Stomach (tissue), 9 donors: ENCODE measurements around the gene MCOLN3. TPM values are rescaled to one million over a fixed set of nuclear protein-coding genes. Genes with fewer than 3 reads are reported as not detected.

ENCODE experiments used
- DNase-seq, 2 donors: peaks; one replicate each; pipeline versions ENCODE4 v3.0.0 to v3.0.0-alpha.2; 2013 to 2019
- H3K27ac ChIP-seq, 5 donors: fragments of 200-600 bp in 4 of 5; sonication (generic) in 4 of 5; one replicate each; pipeline ENCODE4 v1.5.1; 2013 to 2019; ENCODE audit warnings: mild to moderate bottlenecking in 1 of 5, moderate library complexity in 1 of 5
- H3K27me3 ChIP-seq, 3 donors: fragments of 200-600 bp; sonication (generic); one replicate each; pipeline ENCODE4 v1.5.1; 2017 to 2019; ENCODE audit warnings: mixed run types in 1 of 3
- H3K36me3 ChIP-seq, 4 donors: fragments of 200-600 bp; sonication (generic); 1 replicate in 3 of 4; 2 replicates in 1 of 4; pipeline ENCODE4 v1.5.1; 2016 to 2019
- H3K4me1 ChIP-seq, 4 donors: fragments of 200-600 bp; sonication (generic); one replicate each; pipeline ENCODE4 v1.5.1; 2016 to 2019
- H3K4me3 ChIP-seq, 4 donors: fragments of 200-600 bp; sonication (generic) in 3 of 4; one replicate each; pipeline ENCODE4 v1.5.1; 2016 to 2019; ENCODE audit warnings: mild to moderate bottlenecking in 1 of 4
- H3K9me3 ChIP-seq, 4 donors: fragments of 200-600 bp; sonication (generic); one replicate each; pipeline ENCODE4 v1.5.1; 2016 to 2019
- EP300 ChIP-seq: sonication (generic); formaldehyde crosslinking; IDR thresholded peaks from one replicate; pipeline ENCODE4 v1.6.1; 2017; ENCODE audit warnings: antibody characterized with exemption
- POLR2A ChIP-seq, 4 donors: fragments of 450-650 bp; IDR thresholded peaks; one replicate each; pipeline ENCODE4 v1.6.1; 2016; ENCODE audit warnings: antibody characterized with exemption in 4 of 4, control low read depth in 2 of 4, mild to moderate bottlenecking in 1 of 4, moderate library complexity in 1 of 4
- POLR2AphosphoS5 ChIP-seq, 3 donors: sonication (generic); formaldehyde crosslinking; IDR thresholded peaks; one replicate each; pipeline ENCODE4 v1.6.1; 2016; ENCODE audit warnings: antibody characterized with exemption in 3 of 3
- WGBS, 5 donors: extraction: QIAGEN DNeasy Blood & Tissue Kit in 3 of 5; methylation state at CpG; one replicate each; pipeline versions ENCODE4 v1.1.5 to v1.1.7; 2013 to 2018; 5-methylcytosine and 5-hydroxymethylcytosine counted together
- intact Hi-C: fragments of 100-400 bp; cut with DNase I; formaldehyde crosslinking; loops from one replicate; pipeline ENCODE4 v1.15.1; 2023; ENCODE audit warnings: low total_unique reads
- polyA plus RNA-seq, 3 donors: library from polyadenylated mRNA; stranded (reverse); fragments of 200-250 nt; gene quantifications; one replicate each; pipeline ENCODE4 v1.2.3, GENCODE V29; 2013
- total RNA-seq, 5 donors: library from RNA; depleted of rRNA; stranded (reverse); fragments of >200 nt; gene quantifications; one replicate each; pipeline versions ENCODE4 v1.1.0 to v1.2.3, GENCODE V29; 2014 to 2016
- TF ChIP-seq, protein P1 (sequence below), 7 experiments: fragments of 450-650 bp in 4 of 7; fragments of 200-600 bp in 3 of 7; sonication (generic) in 3 of 7; IDR thresholded peaks; one replicate each; pipeline ENCODE4 v1.5.1; 2016 to 2019; ENCODE audit warnings: antibody characterized with exemption in 7 of 7, control low read depth in 2 of 7, mild to moderate bottlenecking in 1 of 7
- donor health status: healthy with polysubstance abuse.
- donor health status: Bipolar disorder and iron deficiency.
- donor health status: healthy.

Gene MCOLN3
- total and polyA plus RNA-seq, 8 donors: 0.89 to 7.3 (median 1.4) TPM; not detected in 2

DNA sequence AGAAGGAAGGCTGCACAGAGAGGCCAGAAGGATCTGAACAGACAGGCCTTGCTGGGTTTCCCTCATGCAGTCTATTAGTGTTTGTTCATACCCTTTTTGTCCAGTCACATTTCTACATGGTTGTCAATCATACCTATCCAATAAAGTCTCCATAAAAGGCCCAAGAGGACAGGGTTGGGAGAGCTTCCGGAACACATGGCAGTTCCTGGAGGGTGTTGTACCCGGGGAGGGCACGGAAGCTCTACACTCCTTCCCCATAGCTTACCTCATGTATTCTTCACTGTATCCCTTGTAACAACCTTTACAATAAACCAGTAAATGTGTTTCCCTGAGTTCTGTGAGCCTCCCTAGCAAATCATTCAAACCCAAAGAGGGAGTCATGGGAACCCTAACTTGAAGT lies 79.4 kb downstream of the MCOLN3 start:
- Histone ChIP-seq H3K4me1 (no peaks in the 10 kb centered on the region), H3K36me3 (no peaks in the 10 kb centered on the region), H3K27ac (no peak overlapping the region), H3K4me3 (no peak overlapping the region), H3K27me3 (no peaks in the 10 kb centered on the region), H3K9me3 (no peaks in the 10 kb centered on the region)
- TF ChIP-seq EP300: no peak
- no peak for TF ChIP-seq POLR2AphosphoS5 (IDR thresholded peaks at IDR 0.05)
- no peak for TF ChIP-seq POLR2A (IDR thresholded peaks at IDR 0.05)
- TF ChIP-seq, protein P1, sequence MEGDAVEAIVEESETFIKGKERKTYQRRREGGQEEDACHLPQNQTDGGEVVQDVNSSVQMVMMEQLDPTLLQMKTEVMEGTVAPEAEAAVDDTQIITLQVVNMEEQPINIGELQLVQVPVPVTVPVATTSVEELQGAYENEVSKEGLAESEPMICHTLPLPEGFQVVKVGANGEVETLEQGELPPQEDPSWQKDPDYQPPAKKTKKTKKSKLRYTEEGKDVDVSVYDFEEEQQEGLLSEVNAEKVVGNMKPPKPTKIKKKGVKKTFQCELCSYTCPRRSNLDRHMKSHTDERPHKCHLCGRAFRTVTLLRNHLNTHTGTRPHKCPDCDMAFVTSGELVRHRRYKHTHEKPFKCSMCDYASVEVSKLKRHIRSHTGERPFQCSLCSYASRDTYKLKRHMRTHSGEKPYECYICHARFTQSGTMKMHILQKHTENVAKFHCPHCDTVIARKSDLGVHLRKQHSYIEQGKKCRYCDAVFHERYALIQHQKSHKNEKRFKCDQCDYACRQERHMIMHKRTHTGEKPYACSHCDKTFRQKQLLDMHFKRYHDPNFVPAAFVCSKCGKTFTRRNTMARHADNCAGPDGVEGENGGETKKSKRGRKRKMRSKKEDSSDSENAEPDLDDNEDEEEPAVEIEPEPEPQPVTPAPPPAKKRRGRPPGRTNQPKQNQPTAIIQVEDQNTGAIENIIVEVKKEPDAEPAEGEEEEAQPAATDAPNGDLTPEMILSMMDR (IDR thresholded peaks at IDR 0.05): no peak
- intact Hi-C loops: no loop called here
- DNase-seq: no peak
- WGBS, 5 donors: 94 to 98% (median 97%) methylated on average over 3 of the region's 3 CpGs

GRCh38 chr1:84968101-84968500 lies 80.2 kb downstream of the MCOLN3 start:
- Histone ChIP-seq H3K4me3 (no peak overlapping the region), H3K27ac (no peak overlapping the region), H3K36me3 (no peaks in the 10 kb centered on the region), H3K9me3 (no peaks in the 10 kb centered on the region), H3K4me1 (no peaks in the 10 kb centered on the region), H3K27me3 (no peaks in the 10 kb centered on the region)
- TF ChIP-seq POLR2A (IDR thresholded peaks at IDR 0.05): no peak
- TF ChIP-seq, protein P1 (IDR thresholded peaks at IDR 0.05): no peak
- no peak for TF ChIP-seq EP300
- no peak for TF ChIP-seq POLR2AphosphoS5 (IDR thresholded peaks at IDR 0.05)
- 86 to 100% (median 92%) methylated on average over 1 of the region's 1 CpG for WGBS, 5 donors
- intact Hi-C loops: no loop called here
- DNase-seq: no peak

Other genes with a start within 250 kb of the MCOLN3 start
- gene LPAR3, start 155.3 kb downstream of the MCOLN3 start, total RNA-seq: 1 to 10 TPM in 2 of 5 donors, not detected in 3; 1.2 to 2.0 TPM
- 1 to 10 TPM in 1 of 3 donors, under 1 TPM in 2; 0.12 to 2.7 (median 0.31) TPM for gene LPAR3, start 155.3 kb downstream of the MCOLN3 start, polyA plus RNA-seq
- 10 to 100 TPM in 1 of 5 donors, 1 to 10 TPM in 2, not detected in 2; 1.7 to 27.2 (median 2.2) TPM for gene MCOLN2, start 51.4 kb downstream of the MCOLN3 start, total RNA-seq
- gene MCOLN2, start 51.4 kb downstream of the MCOLN3 start, polyA plus RNA-seq: 1 to 10 TPM in 2 of 3 donors, under 1 TPM in 1; 0.50 to 2.0 (median 1.7) TPM
- gene SYDE2, start 152.5 kb upstream of the MCOLN3 start, total RNA-seq: 10 to 100 TPM; 13.0 to 45.3 (median 36.6) TPM
- gene SYDE2, start 152.5 kb upstream of the MCOLN3 start, polyA plus RNA-seq: 1 to 10 TPM in 2 of 3 donors, under 1 TPM in 1; 0.75 to 1.2 (median 1.2) TPM
- gene C1orf52, start 211.2 kb upstream of the MCOLN3 start, total RNA-seq: 10 to 100 TPM in 3 of 5 donors, 1 to 10 TPM in 2; 5.8 to 39.3 (median 23.5) TPM
- 10 to 100 TPM; 11.1 to 16.8 (median 11.9) TPM for gene C1orf52, start 211.2 kb upstream of the MCOLN3 start, polyA plus RNA-seq
- 10 to 100 TPM in 4 of 5 donors, 1 to 10 TPM in 1; 6.1 to 42.7 (median 38.5) TPM for gene BCL10, start 228.1 kb upstream of the MCOLN3 start, total RNA-seq
- gene BCL10, start 228.1 kb upstream of the MCOLN3 start, polyA plus RNA-seq: 10 to 100 TPM in 1 of 3 donors, 1 to 10 TPM in 2; 8.1 to 23.4 (median 9.9) TPM